Mesendoderm (in vitro differentiated cells): ENCODE measurements around the gene ASIP.
"Not testable (repeated sequence)": the region's sequence is repeated elsewhere in the genome, so short reads cannot be mapped to it uniquely, and the experiment has no call there.

Experiments used
- DNase-seq: peaks from one replicate; pipeline ENCODE4 v3.0.0; 2013
- H2AK5ac ChIP-seq: 2 replicates; pipeline ENCODE4 v1.6.1; 2013; ENCODE audit warnings: low read length, inconsistent platforms
- H2BK120ac ChIP-seq: 2 replicates; pipeline ENCODE4 v1.6.1; 2013; ENCODE audit warnings: low read depth, mild to moderate bottlenecking, low read length, moderate library complexity, mixed read lengths
- H2BK15ac ChIP-seq: replicated peaks from 2 replicates; pipeline ENCODE4 v1.6.1; 2013; ENCODE audit warnings: low read depth, mild to moderate bottlenecking, moderate library complexity
- H2BK5ac ChIP-seq: 2 replicates; pipeline ENCODE4 v1.6.1; 2013; ENCODE audit warnings: low read length, inconsistent platforms
- H3K18ac ChIP-seq: 2 replicates; pipeline ENCODE4 v1.6.1; 2013; ENCODE audit warnings: mild to moderate bottlenecking, low read length, mixed read lengths
- H3K23ac ChIP-seq: one replicate; pipeline ENCODE4 v1.6.1; 2013; ENCODE audit warnings: low read length
- H3K27ac ChIP-seq: 2 replicates; pipeline ENCODE4 v1.5.1; 2013; ENCODE audit warnings: low read depth, mild to moderate bottlenecking, inconsistent platforms, low read length, moderate library complexity
- H3K27me3 ChIP-seq: 2 replicates; pipeline ENCODE4 v1.6.1; 2013; ENCODE audit warnings: low read length, control low read depth, mild to moderate bottlenecking, inconsistent platforms; ENCODE audit not compliant: insufficient read depth, poor library complexity
- H3K36me3 ChIP-seq: 2 replicates; pipeline ENCODE4 v1.6.1; 2013; ENCODE audit warnings: low read length, inconsistent platforms; ENCODE audit not compliant: control insufficient read depth, insufficient read depth
- H3K4ac ChIP-seq: one replicate; pipeline ENCODE4 v1.6.1; 2013; ENCODE audit warnings: low read depth, mild to moderate bottlenecking, low read length, moderate library complexity
- H3K4me1 ChIP-seq: 2 replicates; pipeline ENCODE4 v1.6.1; 2013; ENCODE audit warnings: low read depth, low read length, inconsistent platforms; ENCODE audit not compliant: control insufficient read depth
- H3K4me2 ChIP-seq: 2 replicates; pipeline ENCODE4 v1.6.1; 2013; ENCODE audit warnings: low read length
- H3K4me3 ChIP-seq: 2 replicates; pipeline ENCODE4 v1.5.1; 2013; ENCODE audit warnings: mild to moderate bottlenecking, low read length
- H3K56ac ChIP-seq: one replicate; pipeline ENCODE4 v1.6.1; 2013; ENCODE audit warnings: low read length
- H3K79me1 ChIP-seq: 2 replicates; pipeline ENCODE4 v1.6.1; 2013; ENCODE audit warnings: low read length, inconsistent platforms
- H3K79me2 ChIP-seq: 2 replicates; pipeline ENCODE4 v1.6.1; 2013; ENCODE audit warnings: mild to moderate bottlenecking, low read length; ENCODE audit not compliant: control insufficient read depth, insufficient read depth
- H3K9ac ChIP-seq: 2 replicates; pipeline ENCODE4 v1.6.1; 2013; ENCODE audit warnings: low read length, inconsistent platforms
- H4K5ac ChIP-seq: one replicate; pipeline ENCODE4 v1.6.1; 2013; ENCODE audit warnings: low read length
- H4K8ac ChIP-seq: one replicate; pipeline ENCODE4 v1.6.1; 2013; ENCODE audit warnings: low read depth, mild to moderate bottlenecking, control low read depth, low read length, moderate library complexity
- WGBS: extraction: QIAGEN DNeasy Blood & Tissue Kit; methylation state at CpG from one replicate; pipeline ENCODE4 v1.1.7; 2013; ENCODE audit warnings: low lambda C conversion rate, missing lambda C conversion rate; ENCODE audit not compliant: insufficient coverage; ENCODE audit errors: extremely low coverage; 5-methylcytosine and 5-hydroxymethylcytosine counted together

The ASIP gene

DNA sequence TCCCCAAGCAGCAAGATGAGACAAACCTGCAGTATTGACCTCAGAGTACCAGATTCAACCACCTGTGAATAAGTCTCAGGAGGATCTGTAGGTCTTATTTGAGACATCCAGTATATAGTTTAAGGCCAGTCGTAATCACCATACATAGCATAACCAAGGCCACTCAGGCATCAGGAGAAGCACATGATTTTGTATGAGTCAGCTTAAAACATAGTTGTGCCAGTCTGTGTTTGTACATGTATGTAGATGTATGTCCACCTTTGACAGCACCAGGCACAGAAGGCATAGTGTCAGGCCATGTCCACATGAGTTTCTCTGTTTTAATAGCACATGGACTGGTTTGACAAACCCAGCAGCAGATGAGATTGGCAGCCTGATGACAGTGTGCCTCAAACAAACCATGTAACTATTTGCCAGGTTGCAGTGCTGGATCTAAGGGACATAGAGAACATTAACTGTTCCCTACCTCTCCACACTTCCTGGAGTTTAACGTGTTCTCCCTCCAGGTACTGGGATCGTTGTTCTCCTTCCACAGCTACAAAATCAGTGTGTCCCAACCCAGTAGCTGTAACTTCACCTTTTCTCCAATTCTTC, 8.6 kb upstream of the ASIP start:
- no peaks in the 10 kb centered on the region for H3K79me2 ChIP-seq
- no peak overlapping the region for H2BK120ac ChIP-seq
- H3K23ac ChIP-seq: no peak overlapping the region
- H3K9ac ChIP-seq: no peak overlapping the region
- H4K5ac ChIP-seq: no peak overlapping the region
- H2AK5ac ChIP-seq: no peak overlapping the region
- H3K27ac ChIP-seq: no peak overlapping the region
- no peak for DNase-seq
- H2BK5ac ChIP-seq: no peak overlapping the region
- no peak overlapping the region for H2BK15ac ChIP-seq
- no CpG with 5 or more reads among the region's 3 CpGs for WGBS
- H3K4me2 ChIP-seq: no peak overlapping the region
- H3K18ac ChIP-seq: no peak overlapping the region
- H3K4ac ChIP-seq: no peak overlapping the region
- H3K36me3 ChIP-seq: no peaks in the 10 kb centered on the region
- H4K8ac ChIP-seq: no peak overlapping the region
- no peaks in the 10 kb centered on the region for H3K79me1 ChIP-seq
- no peaks in the 10 kb centered on the region for H3K4me1 ChIP-seq
- no peaks in the 10 kb centered on the region for H3K27me3 ChIP-seq
- H3K4me3 ChIP-seq: no peak overlapping the region
- no peak overlapping the region for H3K56ac ChIP-seq

GRCh38 chr20:34233687-34234086, 7.5 kb upstream of the ASIP start:
- Histone ChIP-seq H3K56ac (no peak overlapping the region), H2AK5ac (no peak overlapping the region), H3K27me3 (no peaks in the 10 kb centered on the region), H4K5ac (no peak overlapping the region), H4K8ac (no peak overlapping the region), H3K4me1 (no peaks in the 10 kb centered on the region), H3K27ac (no peak overlapping the region), H3K4me2 (no peak overlapping the region), H3K4me3 (no peak overlapping the region), H3K23ac (no peak overlapping the region), H2BK15ac (no peak overlapping the region), H3K79me2 (no peaks in the 10 kb centered on the region), H3K4ac (no peak overlapping the region), H2BK120ac (no peak overlapping the region), H3K18ac (no peak overlapping the region), H3K79me1 (no peaks in the 10 kb centered on the region), H3K9ac (no peak overlapping the region), H2BK5ac (no peak overlapping the region), H3K36me3 (no peaks in the 10 kb centered on the region)
- DNase-seq: no peak

DNA sequence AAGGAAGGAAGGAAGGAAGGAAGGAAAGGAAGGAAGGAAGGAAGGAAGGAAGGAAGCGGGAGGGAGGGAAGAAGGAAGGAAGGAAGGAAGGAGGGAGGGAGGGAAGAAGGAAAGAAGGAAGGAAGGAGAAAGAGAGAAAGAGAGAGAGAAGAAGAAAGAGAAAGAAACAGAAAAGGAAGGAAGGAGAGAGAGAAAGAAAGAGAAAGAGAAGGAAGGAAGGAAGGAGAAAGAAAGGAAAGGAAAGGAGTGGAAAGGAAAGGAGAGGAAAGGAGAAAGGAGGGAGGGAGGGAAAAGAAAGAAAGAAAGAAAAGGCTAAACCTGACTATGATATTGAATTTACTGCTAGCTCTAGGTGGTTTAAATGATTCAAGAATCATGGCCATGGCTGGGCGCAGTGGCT, 5.3 kb upstream of the ASIP start:
- H4K5ac ChIP-seq: no peak overlapping the region

GRCh38 chr20:34237942-34238341, 3.3 kb upstream of the ASIP start:
- Histone ChIP-seq H3K18ac (no peak overlapping the region), H4K8ac (no peak overlapping the region)

More for the DNA sequence above, 5.3 kb upstream of the ASIP start:
- H3K27me3 ChIP-seq: no peaks in the 10 kb centered on the region
- WGBS: no CpG with 5 or more reads among the region's 2 CpGs
- H3K56ac ChIP-seq: no peak overlapping the region
- H2BK120ac ChIP-seq: no peak overlapping the region
- no peak overlapping the region for H4K8ac ChIP-seq
- no peak overlapping the region for H2BK5ac ChIP-seq
- H3K4me1 ChIP-seq: no peaks in the 10 kb centered on the region
- no peaks in the 10 kb centered on the region for H3K79me1 ChIP-seq
- no peaks in the 10 kb centered on the region for H3K79me2 ChIP-seq
- H2AK5ac ChIP-seq: no peak overlapping the region
- H2BK15ac ChIP-seq: no peak overlapping the region
- H3K18ac ChIP-seq: no peak overlapping the region
- no peak overlapping the region for H3K9ac ChIP-seq
- H3K4me3 ChIP-seq: no peak overlapping the region
- no peak overlapping the region for H3K27ac ChIP-seq
- H3K4ac ChIP-seq: no peak overlapping the region
- no peaks in the 10 kb centered on the region for H3K36me3 ChIP-seq
- no peak overlapping the region for H3K4me2 ChIP-seq
- no peak overlapping the region for H3K23ac ChIP-seq
- DNase-seq: no peak

DNA sequence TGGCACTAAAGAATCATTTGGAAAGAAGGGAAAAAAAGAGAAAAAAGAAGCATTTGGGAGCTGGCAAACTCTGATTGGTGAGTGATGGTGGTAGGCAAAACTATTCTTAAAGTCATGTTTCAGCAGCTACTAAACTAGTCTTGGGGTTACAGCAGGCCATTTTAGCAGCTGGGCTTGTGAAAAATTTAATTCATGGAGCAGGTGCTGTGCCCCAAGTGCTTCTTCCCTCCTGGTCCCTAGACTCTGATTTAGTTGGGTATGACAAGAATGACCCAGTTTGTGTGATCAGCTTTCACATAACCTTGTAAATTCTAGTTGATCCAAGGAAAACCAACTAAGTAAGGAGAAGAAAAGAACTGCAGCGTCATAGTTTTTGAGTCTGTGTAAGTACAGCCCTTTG, 1.1 kb upstream of the ASIP start:
- H3K23ac ChIP-seq: no peak overlapping the region
- H2BK5ac ChIP-seq: no peak overlapping the region
- H4K5ac ChIP-seq: no peak overlapping the region
- no peak overlapping the region for H2BK15ac ChIP-seq
- H3K27me3 ChIP-seq: no peaks in the 10 kb centered on the region
- no peak overlapping the region for H3K56ac ChIP-seq
- no peaks in the 10 kb centered on the region for H3K79me2 ChIP-seq
- H2AK5ac ChIP-seq: no peak overlapping the region
- H3K36me3 ChIP-seq: no peaks in the 10 kb centered on the region
- H3K4me2 ChIP-seq: no peak overlapping the region
- no peak overlapping the region for H2BK120ac ChIP-seq
- no peak overlapping the region for H3K4ac ChIP-seq
- H4K8ac ChIP-seq: no peak overlapping the region
- no CpG with 5 or more reads among the region's 1 CpG for WGBS
- H3K27ac ChIP-seq: no peak overlapping the region
- no peak for DNase-seq
- no peak overlapping the region for H3K18ac ChIP-seq
- H3K4me3 ChIP-seq: no peak overlapping the region
- H3K4me1 ChIP-seq: no peaks in the 10 kb centered on the region
- no peak overlapping the region for H3K9ac ChIP-seq
- H3K79me1 ChIP-seq: no peaks in the 10 kb centered on the region

More at GRCh38 chr20:34237942-34238341, 3.3 kb upstream of the ASIP start:
- H3K4me3 ChIP-seq: no peak overlapping the region
- H3K27ac ChIP-seq: no peak overlapping the region
- H3K79me2 ChIP-seq: no peaks in the 10 kb centered on the region
- H2BK15ac ChIP-seq: no peak overlapping the region
- H4K5ac ChIP-seq: no peak overlapping the region
- no peaks in the 10 kb centered on the region for H3K36me3 ChIP-seq
- WGBS: no CpG with 5 or more reads among the region's 2 CpGs
- no peaks in the 10 kb centered on the region for H3K79me1 ChIP-seq
- no peaks in the 10 kb centered on the region for H3K27me3 ChIP-seq
- no peak overlapping the region for H3K56ac ChIP-seq
- H3K4ac ChIP-seq: no peak overlapping the region
- H3K9ac ChIP-seq: no peak overlapping the region
- DNase-seq: no peak
- H2AK5ac ChIP-seq: no peak overlapping the region
- no peak overlapping the region for H2BK120ac ChIP-seq
- H2BK5ac ChIP-seq: no peak overlapping the region
- H3K23ac ChIP-seq: no peak overlapping the region
- H3K4me1 ChIP-seq: no peaks in the 10 kb centered on the region
- no peak overlapping the region for H3K4me2 ChIP-seq

- DNase-seq, H3K36me3 ChIP-seq: not testable (repeated sequence)
- no CpG with 5 or more reads among the region's 4 CpGs for WGBS
Observed at GRCh38 chr20:34242015-34242414, 792 bp downstream of the ASIP start.

More at GRCh38 chr20:34242015-34242414, 792 bp downstream of the ASIP start:
- H3K27ac ChIP-seq, H3K79me1 ChIP-seq, H2BK15ac ChIP-seq, H3K4me2 ChIP-seq, H3K27me3 ChIP-seq, H4K8ac ChIP-seq, H3K18ac ChIP-seq, H3K4me1 ChIP-seq, H2BK120ac ChIP-seq, H3K56ac ChIP-seq, H3K4me3 ChIP-seq, H4K5ac ChIP-seq, H2BK5ac ChIP-seq, H3K9ac ChIP-seq, H3K79me2 ChIP-seq, H3K4ac ChIP-seq, H3K23ac ChIP-seq, H2AK5ac ChIP-seq: not testable (repeated sequence)
